Measurements from ENCODE around the gene LINGO4.

DNA sequence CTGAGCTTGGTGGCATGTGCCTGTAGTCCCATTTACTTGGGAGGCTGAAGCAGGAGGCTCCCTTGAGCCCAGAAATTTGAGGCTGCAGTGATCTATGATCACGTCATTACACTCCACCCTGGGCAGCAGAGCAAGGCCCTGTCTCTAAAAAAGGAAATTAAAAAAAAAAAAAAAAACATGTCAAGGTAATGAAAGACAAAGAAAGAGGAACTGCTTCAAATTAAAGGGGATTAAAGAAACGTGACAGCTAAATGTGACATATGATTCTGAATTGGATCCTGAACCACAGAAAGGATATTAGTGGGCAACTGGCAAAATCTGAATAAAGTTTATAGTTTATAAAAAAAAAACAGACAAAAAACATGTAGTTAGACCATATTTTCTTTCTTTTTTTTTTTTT lies 38.2 kb upstream of the LINGO4 start:
- TF ChIP-seq, protein P1, sequence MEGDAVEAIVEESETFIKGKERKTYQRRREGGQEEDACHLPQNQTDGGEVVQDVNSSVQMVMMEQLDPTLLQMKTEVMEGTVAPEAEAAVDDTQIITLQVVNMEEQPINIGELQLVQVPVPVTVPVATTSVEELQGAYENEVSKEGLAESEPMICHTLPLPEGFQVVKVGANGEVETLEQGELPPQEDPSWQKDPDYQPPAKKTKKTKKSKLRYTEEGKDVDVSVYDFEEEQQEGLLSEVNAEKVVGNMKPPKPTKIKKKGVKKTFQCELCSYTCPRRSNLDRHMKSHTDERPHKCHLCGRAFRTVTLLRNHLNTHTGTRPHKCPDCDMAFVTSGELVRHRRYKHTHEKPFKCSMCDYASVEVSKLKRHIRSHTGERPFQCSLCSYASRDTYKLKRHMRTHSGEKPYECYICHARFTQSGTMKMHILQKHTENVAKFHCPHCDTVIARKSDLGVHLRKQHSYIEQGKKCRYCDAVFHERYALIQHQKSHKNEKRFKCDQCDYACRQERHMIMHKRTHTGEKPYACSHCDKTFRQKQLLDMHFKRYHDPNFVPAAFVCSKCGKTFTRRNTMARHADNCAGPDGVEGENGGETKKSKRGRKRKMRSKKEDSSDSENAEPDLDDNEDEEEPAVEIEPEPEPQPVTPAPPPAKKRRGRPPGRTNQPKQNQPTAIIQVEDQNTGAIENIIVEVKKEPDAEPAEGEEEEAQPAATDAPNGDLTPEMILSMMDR (IDR thresholded peaks at IDR 0.05; ENCODE audit: borderline replicate concordance, extremely low read depth, low read length, poor library complexity, severe bottlenecking): no peak
- TF ChIP-seq EZH2 (IDR thresholded peaks at IDR 0.05; ENCODE audit: borderline replicate concordance, low read depth, low read length, severe bottlenecking): no peak

All from DND-41 (cell line).